Measurements from ENCODE around the gene AGAP1.

AGAP1 gene

GRCh38 chr2:235612181-235612950, 118.5 kb downstream of the AGAP1 start:
- DNase-seq, result no peak

- DNase-seq, result no peak
These were observed 119.8 kb downstream of the AGAP1 start for GRCh38 chr2:235613649-235614048.

GRCh38 chr2:235614176-235614860, 120.5 kb downstream of the AGAP1 start:
- DNase-seq, result no peak

GRCh38 chr2:235614900-235615712, 121.3 kb downstream of the AGAP1 start:
- DNase-seq, result no peak

GRCh38 chr2:235616885-235617284, 123.0 kb downstream of the AGAP1 start:
- no peak for DNase-seq

GRCh38 chr2:235618039-235618438, 124.2 kb downstream of the AGAP1 start:
- DNase-seq, result no peak

GRCh38 chr2:235619544-235619943, 125.7 kb downstream of the AGAP1 start:
- no peak for DNase-seq

GRCh38 chr2:235621736-235622135, 127.9 kb downstream of the AGAP1 start:
- DNase-seq, result no peak

- no peak for DNase-seq
These were observed 129.3 kb downstream of the AGAP1 start for GRCh38 chr2:235623111-235623510.

- DNase-seq, result no peak
These were observed 129.9 kb downstream of the AGAP1 start for GRCh38 chr2:235623752-235624151.

- no peak for DNase-seq
These were observed 132.8 kb downstream of the AGAP1 start for GRCh38 chr2:235626658-235627057.

GRCh38 chr2:235627682-235628081, 133.8 kb downstream of the AGAP1 start:
- DNase-seq, result no peak

- DNase-seq, result no peak
These were observed 137.0 kb downstream of the AGAP1 start for GRCh38 chr2:235630718-235631296.

GRCh38 chr2:235634435-235635158, 140.8 kb downstream of the AGAP1 start:
- no peak for DNase-seq

- DNase-seq, result no peak
These were observed 142.7 kb downstream of the AGAP1 start for GRCh38 chr2:235636546-235636945.

- DNase-seq, result no peak
These were observed 144.1 kb downstream of the AGAP1 start for GRCh38 chr2:235637896-235638295.

GRCh38 chr2:235638541-235639427, 144.9 kb downstream of the AGAP1 start:
- DNase-seq, result peak in 1 of 2 experiments; percentile 24

GRCh38 chr2:235639428-235639773, 145.6 kb downstream of the AGAP1 start:
- peak; percentile 26 to 46 for DNase-seq

GRCh38 chr2:235639885-235640284, 146.0 kb downstream of the AGAP1 start:
- DNase-seq, result no peak

GRCh38 chr2:235640377-235640776, 146.5 kb downstream of the AGAP1 start:
- no peak for DNase-seq

GRCh38 chr2:235640926-235641723, 147.3 kb downstream of the AGAP1 start:
- no peak for DNase-seq
